ENCODE results near the gene MEI1. TPM values are rescaled to one million over a fixed set of nuclear protein-coding genes. Genes with fewer than 3 reads are reported as not detected.

Gene MEI1
- total and polyA plus RNA-seq, 2 donors (not counting 1 experiment from before 2014, with no cell fraction given), result 50.1 to 64.8 TPM

DNA sequence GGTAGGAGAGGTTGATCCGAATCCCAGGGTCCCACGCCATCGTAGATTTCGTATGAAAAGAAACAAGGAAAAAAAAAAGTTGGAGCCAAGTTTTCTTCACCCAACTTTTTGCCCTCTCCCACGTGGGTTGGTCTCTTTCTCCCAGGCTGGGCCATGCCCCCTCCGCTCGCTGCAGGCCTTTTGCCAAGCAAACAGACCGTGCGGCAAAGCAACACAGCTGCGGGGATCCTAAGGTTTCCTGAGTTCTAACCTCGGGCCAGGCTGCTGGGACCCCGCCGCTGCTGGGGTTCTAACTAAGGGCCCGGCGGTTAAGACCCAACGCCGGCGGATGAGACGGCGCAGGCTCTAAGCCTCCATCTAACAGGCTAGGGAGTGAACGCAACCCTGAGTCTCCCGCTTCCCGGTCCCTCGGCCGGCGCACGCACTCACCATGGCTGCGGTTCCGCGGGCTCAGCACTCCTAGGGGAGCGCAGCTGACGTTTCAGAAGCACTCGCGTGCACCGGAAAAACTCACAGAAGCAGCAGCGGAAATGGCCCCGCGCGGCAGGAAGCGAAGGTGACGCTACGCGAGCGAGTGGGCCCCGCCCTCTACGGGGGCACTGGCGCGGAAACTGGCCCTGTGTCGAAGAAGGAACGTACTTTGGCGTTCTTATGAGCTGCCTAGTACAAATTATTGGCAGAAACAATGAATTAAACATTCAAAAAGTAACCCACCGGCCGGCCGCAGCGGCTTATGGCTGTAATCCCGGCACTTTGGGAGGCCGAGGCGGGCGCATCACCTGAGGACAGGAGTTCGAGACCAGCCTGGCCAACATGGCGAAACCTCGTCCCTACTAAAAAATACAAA is 10.7 kb upstream of the MEI1 start, which contains the start of gene SNU13:
TSS of gene SNU13 (minus strand) at position 503 of the 847 bp plus-strand sequence. CDS start at position 432, 71 bp downstream.
- H3K4me1 Mint-ChIP-seq, result peaks cover 31% of the 10 kb centered on the region
- Histone ChIP-seq H3K4me1 (ENCODE audit: control insufficient read depth in 2 of 2, insufficient read depth in 2 of 2, low read length in 2 of 2) (peaks cover 10 to 23% of the 10 kb centered on the region in 2 donors), H3K27ac (ENCODE audit: low read length in 2 of 2) (peak within 1 kb of the TSS; percentile 92 to 96), H3K4me2 (replicated peaks; ENCODE audit: low read depth, low read length, poor library complexity, severe bottlenecking) (peak within 1 kb of the TSS; percentile 94), H3K79me2 (ENCODE audit: control insufficient read depth, insufficient read depth, low read length) (peaks cover 53% of the 10 kb centered on the region), H3K9ac (ENCODE audit: low read length) (peak within 1 kb of the TSS; percentile 93), H3K4me3 (ENCODE audit: control extremely low read depth in 1 of 5, extremely low read depth in 1 of 5, insufficient read depth in 1 of 5, low read depth in 2 of 5, low read length in 4 of 5) (peak within 1 kb of the TSS; percentile 74 to 99 (median 96)), H3K9me3 (ENCODE audit: control extremely low read depth in 1 of 3, control insufficient read depth in 2 of 3, insufficient read depth in 1 of 3, low read length in 2 of 3) (no peaks in the 10 kb centered on the region), H3K27me3 (replicated peaks in 1 of 4; ENCODE audit: control extremely low read depth in 1 of 4, control insufficient read depth in 3 of 4, insufficient read depth in 4 of 4, low read length in 3 of 4) (no peaks in the 10 kb centered on the region), H3K36me3 (replicated peaks in 1 of 2; ENCODE audit: control extremely low read depth in 1 of 2, control insufficient read depth in 1 of 2, extremely low read depth in 1 of 2, insufficient read depth in 2 of 2, low read length in 1 of 2) (peaks cover 0 to 2% of the 10 kb centered on the region in 2 experiments), H2AFZ (ENCODE audit: insufficient read depth, low read depth, low read length, poor library complexity, severe bottlenecking) (peak within 1 kb of the TSS; percentile 69), H4K20me1 (ENCODE audit: control insufficient read depth, insufficient read depth, low read length, poor library complexity, severe bottlenecking) (peaks cover 9% of the 10 kb centered on the region)
- CTCF ChIA-PET, result interaction anchor here (0.7 to 4.3 kb wide), 7 partner anchors 10 to 402 kb away, joined by 3 to 36 read pairs (median 5); partner anchors contain the start of genes MEI1 and NDUFA6
- no peaks in the 10 kb centered on the region for H3K27me3 Mint-ChIP-seq
- no peak for TF ChIP-seq CTCF (IDR thresholded peaks at IDR 0.05)
- TF ChIP-seq EZH2 (IDR thresholded peaks at IDR 0.05; ENCODE audit: borderline replicate concordance, insufficient read depth, low read depth, low read length, poor library complexity, severe bottlenecking), result no peak
- DNase-seq, result peak; percentile 96
- intact Hi-C loops (cut with micrococcal nuclease), result loop anchor here (1.0 to 5.0 kb wide), 5 partner anchors 9 to 306 kb away; partner anchors contain the start of genes CCDC134 and TEF
- POLR2A ChIA-PET, result interaction anchor here (0.5 to 2.0 kb wide), 15 partner anchors 10 to 1609 kb away, joined by 3 to 11 read pairs (median 5); partner anchors contain the start of genes CENPM, MEI1, NDUFA6 and PMM1
- ATAC-seq (ENCODE audit: low read depth), result peak; percentile 91
- H3K9me3 Mint-ChIP-seq (ENCODE audit: insufficient read depth), result no peaks in the 10 kb centered on the region
- H3K4me3 Mint-ChIP-seq, result peak within 1 kb of the TSS; percentile 91
- H3K27ac Mint-ChIP-seq, result peak within 1 kb of the TSS; percentile 97
- under 1% methylated on average over 58 of the region's 62 CpGs for WGBS (ENCODE audit: insufficient coverage)

All from B cell (primary cell).